Uterus (tissue), 2 donors: ENCODE results near the gene GPATCH8.

Source experiments
- POLR2A ChIP-seq, 2 donors: fragments of 450-650 bp; IDR thresholded peaks; one replicate each; pipeline ENCODE4 v1.6.1; 2016; ENCODE audit warnings: antibody characterized with exemption in 2 of 2, mild to moderate bottlenecking in 1 of 2, moderate library complexity in 1 of 2
- TF ChIP-seq, protein P1 (sequence below), 4 experiments: fragments of 200-600 bp in 2 of 4; fragments of 450-650 bp in 2 of 4; sonication (generic) in 2 of 4; IDR thresholded peaks; one replicate each; pipeline ENCODE4 v1.5.1; 2016 to 2019; ENCODE audit warnings: antibody characterized with exemption in 4 of 4, mild to moderate bottlenecking in 2 of 4, moderate library complexity in 1 of 4

DNA sequence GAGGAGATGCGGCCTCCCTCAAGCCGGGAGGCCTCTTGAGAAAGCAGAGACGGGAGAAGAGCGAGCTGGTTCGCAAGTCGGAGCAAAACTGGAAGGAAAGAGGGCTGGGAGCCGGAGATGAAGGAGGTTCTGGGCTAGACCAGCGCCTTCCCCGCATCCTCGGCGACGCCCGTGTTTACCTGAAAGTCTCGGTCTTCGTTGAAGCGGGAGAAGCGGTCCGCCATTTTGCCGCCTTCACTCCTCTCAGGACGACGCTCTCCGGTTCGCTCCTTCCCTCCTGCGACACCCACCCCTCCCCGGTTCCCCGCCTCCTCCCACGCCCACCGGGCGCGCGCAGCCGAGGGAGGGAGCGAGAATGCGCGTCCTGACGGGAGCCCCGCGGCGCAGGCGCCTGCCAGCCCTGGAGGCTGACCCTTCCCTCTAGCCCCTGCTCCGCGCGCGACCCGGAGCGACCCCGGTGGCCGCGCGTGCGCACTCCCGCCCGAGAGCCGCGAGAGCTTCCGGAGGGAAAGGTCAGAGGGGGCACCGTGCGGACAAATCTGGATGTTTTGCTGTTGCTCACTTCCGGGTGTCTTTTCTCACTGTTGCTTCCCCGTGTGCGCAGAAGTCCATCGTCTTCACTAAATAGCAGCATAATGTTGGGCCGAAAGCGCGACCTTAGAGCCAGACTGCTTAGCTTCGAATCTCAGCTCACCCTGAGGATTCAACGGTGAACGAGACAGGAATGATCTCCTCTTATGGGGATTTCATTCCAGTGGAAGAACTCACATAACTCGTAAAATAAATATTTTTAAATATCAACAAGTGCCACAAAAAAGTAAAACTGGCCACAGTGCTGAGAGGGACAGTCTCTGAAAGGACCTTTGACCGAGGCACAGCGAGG lies at the start of gene GPATCH8:
- TF ChIP-seq POLR2A (IDR thresholded peaks at IDR 0.05), result peak; percentile 70 to 85
- TF ChIP-seq, protein P1, sequence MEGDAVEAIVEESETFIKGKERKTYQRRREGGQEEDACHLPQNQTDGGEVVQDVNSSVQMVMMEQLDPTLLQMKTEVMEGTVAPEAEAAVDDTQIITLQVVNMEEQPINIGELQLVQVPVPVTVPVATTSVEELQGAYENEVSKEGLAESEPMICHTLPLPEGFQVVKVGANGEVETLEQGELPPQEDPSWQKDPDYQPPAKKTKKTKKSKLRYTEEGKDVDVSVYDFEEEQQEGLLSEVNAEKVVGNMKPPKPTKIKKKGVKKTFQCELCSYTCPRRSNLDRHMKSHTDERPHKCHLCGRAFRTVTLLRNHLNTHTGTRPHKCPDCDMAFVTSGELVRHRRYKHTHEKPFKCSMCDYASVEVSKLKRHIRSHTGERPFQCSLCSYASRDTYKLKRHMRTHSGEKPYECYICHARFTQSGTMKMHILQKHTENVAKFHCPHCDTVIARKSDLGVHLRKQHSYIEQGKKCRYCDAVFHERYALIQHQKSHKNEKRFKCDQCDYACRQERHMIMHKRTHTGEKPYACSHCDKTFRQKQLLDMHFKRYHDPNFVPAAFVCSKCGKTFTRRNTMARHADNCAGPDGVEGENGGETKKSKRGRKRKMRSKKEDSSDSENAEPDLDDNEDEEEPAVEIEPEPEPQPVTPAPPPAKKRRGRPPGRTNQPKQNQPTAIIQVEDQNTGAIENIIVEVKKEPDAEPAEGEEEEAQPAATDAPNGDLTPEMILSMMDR (IDR thresholded peaks at IDR 0.05), result peak in 1 of 4 experiments; percentile 47
